Activated CD8-positive, alpha-beta memory T cell treated with anti-CD3 and anti-CD28 coated beads, Interleukin-2, amount 10 ng/mL, durations not matched to agents 7 days and 5 days (primary cell): Measurements from ENCODE around the gene EHD3. TPM values are rescaled to one million over a fixed set of nuclear protein-coding genes. Genes with fewer than 3 reads are reported as not detected.

ENCODE experiments used
- ATAC-seq: fragments of 150-1000 bp; cut with Tn5 transposase; one replicate; pipeline ENCODE4 v1.10.0; 2021; ENCODE audit warnings: moderate library complexity
- CTCF ChIA-PET: fragments of 350-600 bp; sonication (Branson Sonifier 250); formaldehyde crosslinking; loops from one replicate; lab custom pipeline; 2021; ENCODE audit warnings: antibody characterized with exemption; lab: Charles Lee
- DNase-seq: peaks from one replicate; pipeline ENCODE4 v3.0.0-alpha.2; 2020
- H3K27ac Mint-ChIP-seq: one replicate; pipeline ENCODE4 v1.8.0; 2021; ENCODE audit warnings: mild to moderate bottlenecking, mixed read lengths
- H3K27me3 Mint-ChIP-seq: one replicate; pipeline ENCODE4 v1.8.0; 2021; ENCODE audit warnings: mixed read lengths
- H3K36me3 Mint-ChIP-seq: one replicate; pipeline ENCODE4 v1.8.0; 2021; ENCODE audit warnings: mild to moderate bottlenecking, mixed read lengths
- H3K4me1 Mint-ChIP-seq: one replicate; pipeline ENCODE4 v1.8.0; 2021; ENCODE audit warnings: mixed read lengths
- H3K4me3 Mint-ChIP-seq: one replicate; pipeline ENCODE4 v1.8.0; 2021; ENCODE audit warnings: mild to moderate bottlenecking, moderate library complexity, mixed read lengths
- H3K9me3 Mint-ChIP-seq: one replicate; pipeline ENCODE4 v1.8.0; 2022; ENCODE audit warnings: low read depth, mixed read lengths
- total RNA-seq, 2 experiments: library from RNA; stranded (reverse); gene quantifications; one replicate each; pipeline ENCODE4 v1.2.3, GENCODE V29; 2021

Gene EHD3
- total RNA-seq, 2 experiments from 2014 or later: 0.41 to 1.1 TPM

DNA sequence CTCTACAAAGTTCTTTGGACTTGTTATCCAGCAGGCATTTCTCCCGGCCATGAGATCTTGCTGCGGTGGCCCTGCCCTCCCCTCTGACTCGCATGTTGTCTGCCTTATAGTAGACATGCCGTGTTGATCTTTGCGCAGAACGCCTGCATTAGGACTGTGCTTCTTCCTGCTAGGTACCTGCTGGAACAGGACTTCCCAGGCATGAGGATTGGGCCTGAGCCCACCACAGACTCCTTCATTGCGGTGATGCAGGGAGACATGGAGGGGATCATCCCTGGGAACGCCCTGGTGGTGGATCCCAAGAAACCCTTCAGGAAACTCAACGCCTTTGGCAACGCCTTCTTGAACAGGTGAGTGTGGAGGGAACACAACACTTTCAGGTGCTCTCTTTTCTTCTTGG lies 10.1 kb downstream of the EHD3 start:
- no peaks in the 10 kb centered on the region for H3K9me3 Mint-ChIP-seq
- H3K4me3 Mint-ChIP-seq: no peak overlapping the region
- peaks cover 14% of the 10 kb centered on the region for H3K4me1 Mint-ChIP-seq
- no peak for ATAC-seq
- no peak overlapping the region for H3K27ac Mint-ChIP-seq
- H3K27me3 Mint-ChIP-seq: no peaks in the 10 kb centered on the region
- H3K36me3 Mint-ChIP-seq: no peaks in the 10 kb centered on the region
- no peak for DNase-seq
- CTCF ChIA-PET: no interaction called here

DNA sequence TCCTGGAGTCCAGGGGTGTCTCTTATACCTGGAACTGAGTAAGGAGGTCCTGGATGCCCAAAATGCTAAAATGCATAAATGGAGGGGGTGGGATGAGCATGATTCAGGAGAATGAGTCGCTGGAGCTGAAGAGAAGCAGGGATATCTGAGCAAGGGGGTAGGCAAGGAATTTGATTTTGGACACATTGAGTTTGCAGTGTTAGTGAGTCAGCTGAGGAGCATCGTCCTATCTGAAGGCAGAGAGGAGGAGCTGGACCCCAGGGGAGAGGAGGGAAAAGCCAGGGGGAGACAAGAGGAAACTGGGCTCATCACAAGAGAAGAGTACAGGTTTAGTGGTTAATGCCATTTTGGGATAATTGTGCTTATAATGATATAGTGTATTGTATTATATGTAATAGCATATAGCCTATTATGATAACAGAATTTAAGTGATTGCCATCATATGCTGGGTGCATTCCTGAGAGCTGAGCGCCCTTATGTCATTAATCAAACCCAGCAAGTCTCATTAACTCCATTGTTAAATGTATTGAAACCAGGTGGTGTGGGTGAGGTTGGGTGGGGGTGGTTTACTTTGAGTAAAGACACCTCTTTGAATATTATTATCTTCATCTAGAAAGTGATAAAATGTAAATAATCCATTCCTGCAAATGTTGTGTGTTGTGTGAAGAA lies 12.4 kb downstream of the EHD3 start:
- no peaks in the 10 kb centered on the region for H3K36me3 Mint-ChIP-seq
- no peaks in the 10 kb centered on the region for H3K9me3 Mint-ChIP-seq
- CTCF ChIA-PET: no interaction called here
- peaks cover 9% of the 10 kb centered on the region for H3K4me1 Mint-ChIP-seq
- no peaks in the 10 kb centered on the region for H3K27me3 Mint-ChIP-seq
- no peak overlapping the region for H3K27ac Mint-ChIP-seq
- no peak overlapping the region for H3K4me3 Mint-ChIP-seq
- DNase-seq: no peak
- ATAC-seq: no peak

DNA sequence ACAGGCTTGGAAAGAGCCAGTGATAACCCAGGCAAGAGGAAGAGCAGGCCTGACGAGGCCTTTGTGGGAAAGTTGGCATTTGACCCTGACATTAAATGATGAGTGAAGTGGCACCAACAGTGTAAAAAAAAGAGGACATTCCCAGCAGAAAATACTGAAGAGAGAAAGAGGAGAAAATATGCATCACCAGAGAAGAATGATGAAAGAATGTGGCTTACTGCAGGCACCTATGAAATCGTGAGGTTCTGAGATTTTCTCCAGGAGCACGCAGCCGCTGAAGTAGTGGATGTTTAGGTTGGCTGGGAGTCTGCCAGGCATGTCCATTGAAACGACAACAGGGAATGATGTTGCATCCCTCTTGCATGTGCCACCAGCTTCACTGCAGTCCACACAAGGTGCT lies 13.8 kb downstream of the EHD3 start:
- Mint-ChIP-seq H3K4me1 (no peaks in the 10 kb centered on the region), H3K27me3 (no peaks in the 10 kb centered on the region), H3K36me3 (no peaks in the 10 kb centered on the region), H3K9me3 (no peaks in the 10 kb centered on the region), H3K27ac (no peak overlapping the region), H3K4me3 (no peak overlapping the region)
- no peak for DNase-seq
- ATAC-seq: no peak
- CTCF ChIA-PET: no interaction called here

DNA sequence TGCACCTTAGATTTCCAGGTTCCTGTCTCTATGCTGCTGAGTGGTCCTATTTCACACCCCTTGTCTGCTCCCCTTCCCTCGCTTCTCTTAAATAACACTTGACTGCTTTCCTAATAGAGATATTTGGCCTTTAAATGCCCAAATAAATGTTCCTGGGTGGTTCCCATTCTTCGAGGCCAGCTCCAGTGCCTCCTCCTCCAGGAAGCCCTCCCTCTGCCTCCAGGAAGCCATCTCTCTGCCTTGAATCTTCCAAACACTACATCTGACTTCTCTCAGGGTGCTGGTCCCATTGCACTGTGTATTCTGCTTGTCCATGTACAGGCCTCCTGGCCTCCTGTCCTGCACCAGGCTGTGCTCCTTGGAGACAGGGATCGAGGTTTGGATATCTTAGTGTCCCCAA lies 14.2 kb downstream of the EHD3 start:
- DNase-seq (no peak), ATAC-seq (no peak)
- Mint-ChIP-seq H3K9me3 (no peaks in the 10 kb centered on the region), H3K27me3 (no peaks in the 10 kb centered on the region), H3K36me3 (no peaks in the 10 kb centered on the region), H3K27ac (no peak overlapping the region), H3K4me1 (no peaks in the 10 kb centered on the region), H3K4me3 (no peak overlapping the region)
- CTCF ChIA-PET: no interaction called here

DNA sequence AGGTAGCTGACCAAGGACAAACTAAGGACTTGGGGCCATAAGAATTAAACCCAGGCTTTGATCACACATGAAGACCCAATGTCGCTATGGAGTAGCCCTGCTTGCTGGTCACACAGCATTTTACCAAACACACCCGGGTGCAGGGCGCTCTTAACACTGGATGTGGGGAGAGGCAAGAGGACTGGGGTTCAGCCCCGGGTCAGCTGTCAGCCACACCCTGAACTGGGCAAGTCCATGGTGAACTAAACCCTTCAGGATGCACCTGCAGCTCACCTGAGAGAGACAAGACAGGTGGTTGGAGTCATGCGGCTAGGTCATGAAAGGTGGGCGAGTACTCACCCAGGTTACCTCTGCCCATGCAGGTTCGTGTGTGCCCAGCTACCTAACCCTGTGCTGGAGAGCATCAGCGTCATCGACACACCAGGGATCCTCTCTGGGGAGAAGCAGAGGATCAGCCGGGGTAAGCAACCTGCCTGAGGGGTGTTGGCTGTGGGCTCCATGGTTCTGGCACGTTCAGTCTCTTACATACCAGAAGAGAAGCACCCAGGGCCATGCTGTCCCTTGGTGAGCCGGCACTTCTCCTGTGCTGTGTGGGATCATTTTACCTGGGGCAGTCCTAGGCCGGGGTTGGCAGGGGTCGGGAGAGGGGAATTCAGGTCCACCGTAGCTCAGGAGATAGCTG lies 15.2 kb downstream of the EHD3 start:
- no peaks in the 10 kb centered on the region for H3K27me3 Mint-ChIP-seq
- CTCF ChIA-PET: no interaction called here

DNA sequence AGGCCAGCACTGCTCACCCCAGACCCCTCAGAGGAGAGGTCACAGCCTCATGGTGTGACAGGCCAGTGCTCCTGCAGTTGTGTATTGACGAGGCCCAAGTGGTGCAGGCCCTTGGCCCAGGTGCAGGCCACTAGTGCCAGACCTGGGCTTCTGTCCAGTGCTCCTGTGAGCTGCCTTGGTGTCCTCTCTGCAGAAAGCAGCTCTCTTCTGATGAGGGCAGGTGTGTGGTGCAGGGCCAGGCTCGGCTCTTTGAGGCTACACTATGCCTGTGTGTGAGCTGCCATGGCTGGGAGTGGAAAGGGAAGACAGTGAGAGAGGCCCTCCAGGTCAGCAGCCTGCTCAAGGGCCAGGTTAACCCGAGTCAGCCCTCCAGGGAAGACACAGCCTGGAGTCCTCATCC lies 17.1 kb downstream of the EHD3 start:
- ATAC-seq (no peak), DNase-seq (no peak)
- H3K4me1 Mint-ChIP-seq: peaks cover 2% of the 10 kb centered on the region
- H3K4me3 Mint-ChIP-seq: no peak overlapping the region
- no peak overlapping the region for H3K27ac Mint-ChIP-seq
- no peaks in the 10 kb centered on the region for H3K27me3 Mint-ChIP-seq
- no peaks in the 10 kb centered on the region for H3K9me3 Mint-ChIP-seq
- CTCF ChIA-PET: no interaction called here
- no peaks in the 10 kb centered on the region for H3K36me3 Mint-ChIP-seq

More for the DNA sequence above, 15.2 kb downstream of the EHD3 start:
- DNase-seq: no peak
- Mint-ChIP-seq H3K4me3 (no peak overlapping the region), H3K4me1 (peaks cover 2% of the 10 kb centered on the region), H3K27ac (no peak overlapping the region), H3K9me3 (no peaks in the 10 kb centered on the region), H3K36me3 (no peaks in the 10 kb centered on the region)
- peak; percentile 9 for ATAC-seq

DNA sequence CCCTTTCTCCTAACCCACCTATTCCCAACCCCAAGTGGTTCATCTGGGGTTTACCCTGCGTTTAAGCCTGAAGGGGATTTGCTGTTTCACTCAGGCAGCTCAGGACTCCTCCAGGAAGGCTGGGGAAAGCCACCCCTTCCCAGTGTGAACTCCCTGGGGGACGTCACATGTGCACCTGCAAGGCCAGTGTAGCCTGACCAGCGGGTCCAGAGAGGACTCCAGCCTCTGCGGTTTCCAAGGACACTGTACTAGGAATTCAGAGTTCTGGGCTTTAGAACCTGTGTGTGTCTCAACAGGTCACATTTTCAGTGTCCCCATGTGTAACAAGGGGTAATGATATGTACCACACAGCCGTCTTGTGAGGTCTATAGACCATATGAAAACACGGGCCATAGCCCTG lies 17.9 kb downstream of the EHD3 start:
- Mint-ChIP-seq H3K4me1 (peaks cover 2% of the 10 kb centered on the region), H3K9me3 (no peaks in the 10 kb centered on the region), H3K4me3 (no peak overlapping the region), H3K36me3 (no peaks in the 10 kb centered on the region), H3K27ac (no peak overlapping the region), H3K27me3 (no peaks in the 10 kb centered on the region)
- DNase-seq: no peak
- ATAC-seq: no peak
- CTCF ChIA-PET: no interaction called here

DNA sequence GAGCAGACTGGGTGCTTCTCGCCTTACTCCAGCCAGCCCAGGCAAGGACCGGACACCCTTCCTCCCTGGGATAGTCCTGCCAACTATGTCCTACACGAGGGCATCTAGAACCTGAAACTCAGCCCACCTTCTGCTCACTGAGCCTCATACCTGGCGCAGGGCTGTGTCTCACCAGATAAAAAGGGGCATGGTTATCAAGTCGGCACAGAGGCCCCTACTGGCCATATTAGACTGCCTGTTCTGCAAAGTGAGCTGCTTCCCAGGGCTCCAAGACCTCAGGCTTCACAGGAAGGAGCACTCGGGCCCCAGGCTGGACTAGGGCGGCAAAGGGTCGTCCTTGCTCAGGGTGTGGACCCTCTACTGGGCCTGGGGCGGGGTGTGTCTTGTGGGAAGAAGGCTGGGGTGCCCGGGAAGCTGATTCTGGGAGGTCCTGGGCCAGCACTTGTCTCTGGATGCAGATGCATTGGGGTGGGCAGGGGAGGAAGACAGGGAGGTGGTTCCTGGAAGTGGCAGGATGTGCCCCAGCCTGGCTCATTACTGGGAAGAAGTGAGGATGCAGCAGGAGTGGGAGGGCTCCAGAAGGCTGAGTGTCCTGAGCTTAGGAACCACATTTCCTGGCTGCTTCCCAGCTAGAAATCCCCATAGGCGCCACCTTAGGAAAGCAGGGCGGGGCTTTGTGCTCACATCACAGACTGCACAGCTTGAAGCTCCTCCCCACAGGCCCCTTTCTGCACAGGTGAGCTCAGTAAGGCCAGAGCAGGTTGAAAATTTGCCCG lies 19.6 kb downstream of the EHD3 start:
- Mint-ChIP-seq H3K4me1 (peaks cover 2% of the 10 kb centered on the region), H3K9me3 (no peaks in the 10 kb centered on the region), H3K4me3 (no peak overlapping the region), H3K36me3 (no peaks in the 10 kb centered on the region), H3K27ac (no peak overlapping the region), H3K27me3 (no peaks in the 10 kb centered on the region)
- CTCF ChIA-PET: interaction anchor here (1.1 kb wide), 1 partner anchor 81 kb away, joined by 3 read pairs; no protein-coding TSS in a partner anchor
- ATAC-seq: no peak
- no peak for DNase-seq

DNA sequence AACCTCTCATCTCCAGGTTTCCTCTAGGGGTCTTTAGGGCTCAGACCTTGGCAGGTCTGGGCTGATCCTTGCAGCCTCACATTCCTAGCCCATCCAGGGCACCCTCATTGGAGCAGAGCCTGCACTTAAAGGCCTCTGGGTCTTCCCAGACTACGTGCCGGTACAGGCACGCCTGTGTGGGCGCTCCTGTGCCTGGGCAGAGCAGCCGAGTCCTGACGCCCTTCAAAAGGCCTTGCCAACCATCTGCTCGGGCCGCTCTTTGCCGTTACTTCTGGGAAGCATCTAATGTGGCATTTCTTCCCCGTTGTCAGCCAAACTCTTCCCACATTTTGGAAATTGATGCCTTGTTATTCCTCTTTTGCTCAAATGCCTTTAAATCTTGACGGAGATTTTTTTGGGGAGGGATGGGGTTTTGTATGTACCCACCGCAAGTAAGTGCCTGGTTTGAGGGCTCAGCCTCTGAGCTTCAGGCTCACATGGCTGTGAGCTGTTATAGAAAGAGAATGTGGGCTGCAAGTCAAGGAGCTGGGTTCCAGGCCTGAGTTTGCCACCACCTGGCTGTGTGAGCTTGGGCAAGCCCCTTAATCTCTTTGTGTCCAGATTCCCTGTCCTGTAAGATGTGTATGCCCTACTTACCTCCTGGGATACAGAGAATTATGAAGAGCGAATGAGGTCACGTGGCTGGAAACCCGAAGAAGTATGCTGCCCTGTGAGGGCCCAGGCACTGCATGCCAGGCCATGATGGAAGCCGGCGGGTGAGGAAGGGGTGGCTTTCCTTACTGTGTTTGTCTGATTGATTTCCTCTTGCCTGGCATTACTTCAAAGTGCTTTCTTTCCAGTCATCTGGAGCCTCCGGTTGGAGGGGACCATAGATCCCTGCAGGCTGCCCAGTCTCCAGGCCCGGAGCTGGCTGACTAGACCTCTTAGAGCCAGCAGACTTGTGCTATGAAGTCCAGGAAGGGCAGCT lies 20.6 kb downstream of the EHD3 start:
- DNase-seq: no peak
- CTCF ChIA-PET: interaction anchor here (1.1 kb wide), 1 partner anchor 80 kb away, joined by 3 read pairs; no protein-coding TSS in a partner anchor
- Mint-ChIP-seq H3K27me3 (no peaks in the 10 kb centered on the region), H3K27ac (no peak overlapping the region), H3K4me1 (peaks cover 2% of the 10 kb centered on the region), H3K36me3 (no peaks in the 10 kb centered on the region), H3K4me3 (no peak overlapping the region), H3K9me3 (no peaks in the 10 kb centered on the region)
- ATAC-seq: no peak

DNA sequence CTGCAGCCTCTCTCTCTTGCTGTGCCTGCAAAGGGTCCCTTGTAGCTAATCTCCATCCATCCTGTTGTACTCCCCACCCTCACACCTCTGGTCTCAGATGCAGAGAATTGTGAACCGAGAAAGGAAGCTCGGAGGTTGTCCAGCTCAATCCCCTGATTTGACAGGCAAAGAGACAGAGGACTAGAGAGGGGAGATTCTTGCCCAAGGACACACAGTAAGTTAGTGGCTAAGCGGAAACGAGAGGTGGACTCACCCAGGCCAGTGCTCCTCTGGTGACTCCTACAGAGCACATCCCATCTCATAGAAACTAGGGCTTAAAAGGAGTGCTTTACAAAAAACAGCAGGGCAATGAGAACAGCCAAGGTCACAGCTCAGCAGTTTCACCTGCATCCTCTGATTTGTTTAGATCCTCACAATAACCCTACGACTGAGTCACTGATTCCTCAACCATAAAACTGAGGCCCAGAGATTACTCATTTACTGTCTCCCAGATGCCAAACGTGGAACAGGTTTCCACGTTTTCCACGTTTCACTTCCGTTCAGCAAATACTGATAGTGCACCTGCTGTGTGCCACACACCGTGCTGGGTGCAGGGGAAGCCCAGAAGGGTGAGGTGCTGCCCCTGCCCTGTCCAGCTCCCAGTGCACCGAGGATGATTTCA lies 22.1 kb downstream of the EHD3 start:
- no peaks in the 10 kb centered on the region for H3K27me3 Mint-ChIP-seq
- H3K4me3 Mint-ChIP-seq: no peak overlapping the region
- H3K36me3 Mint-ChIP-seq: no peaks in the 10 kb centered on the region
- CTCF ChIA-PET: no interaction called here
- peaks cover 2% of the 10 kb centered on the region for H3K4me1 Mint-ChIP-seq
- ATAC-seq (no peak), DNase-seq (no peak)
- H3K9me3 Mint-ChIP-seq: no peaks in the 10 kb centered on the region
- no peak overlapping the region for H3K27ac Mint-ChIP-seq

DNA sequence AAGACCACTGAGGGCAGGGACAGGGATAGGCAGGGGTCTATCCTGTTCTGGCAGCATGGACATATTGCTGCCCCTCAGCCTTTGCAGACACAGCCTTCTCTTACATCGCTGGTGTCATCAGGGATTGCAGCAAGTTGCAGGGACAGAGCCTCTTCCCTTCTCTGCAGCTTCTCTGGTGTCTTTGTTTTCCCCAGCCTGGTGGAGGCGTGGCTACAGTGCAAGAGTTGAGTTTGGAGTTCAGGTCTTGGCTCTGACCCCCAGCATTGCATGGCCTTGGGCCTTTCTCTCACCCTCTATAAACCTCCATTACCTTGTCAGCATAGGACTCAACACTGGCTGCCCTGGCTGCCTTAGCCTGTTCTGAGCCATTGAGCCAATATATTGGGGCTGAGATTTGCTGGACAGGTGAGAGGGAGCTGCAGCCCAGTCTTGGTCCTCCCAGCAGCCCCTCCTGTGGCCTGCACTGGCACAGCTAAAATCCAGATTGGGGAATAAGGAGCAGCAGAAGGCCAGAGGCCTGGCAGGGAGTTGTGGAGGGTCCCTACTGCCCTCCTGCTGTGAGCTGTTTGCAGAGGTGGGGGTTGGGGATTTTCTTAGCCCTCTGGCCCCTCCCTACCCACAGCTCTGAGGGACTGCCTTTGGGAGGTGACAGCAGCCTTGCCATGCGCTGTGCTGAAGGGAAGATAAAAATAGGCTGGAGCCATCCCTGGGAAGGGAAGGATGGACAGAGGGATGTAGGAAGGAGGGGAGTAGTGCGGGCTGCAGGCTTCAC lies 22.8 kb downstream of the EHD3 start:
- CTCF ChIA-PET: no interaction called here
- Mint-ChIP-seq H3K4me3 (no peak overlapping the region), H3K27ac (no peak overlapping the region), H3K36me3 (no peaks in the 10 kb centered on the region), H3K9me3 (no peaks in the 10 kb centered on the region), H3K4me1 (peaks cover 2% of the 10 kb centered on the region), H3K27me3 (no peaks in the 10 kb centered on the region)
- DNase-seq (no peak), ATAC-seq (no peak)

DNA sequence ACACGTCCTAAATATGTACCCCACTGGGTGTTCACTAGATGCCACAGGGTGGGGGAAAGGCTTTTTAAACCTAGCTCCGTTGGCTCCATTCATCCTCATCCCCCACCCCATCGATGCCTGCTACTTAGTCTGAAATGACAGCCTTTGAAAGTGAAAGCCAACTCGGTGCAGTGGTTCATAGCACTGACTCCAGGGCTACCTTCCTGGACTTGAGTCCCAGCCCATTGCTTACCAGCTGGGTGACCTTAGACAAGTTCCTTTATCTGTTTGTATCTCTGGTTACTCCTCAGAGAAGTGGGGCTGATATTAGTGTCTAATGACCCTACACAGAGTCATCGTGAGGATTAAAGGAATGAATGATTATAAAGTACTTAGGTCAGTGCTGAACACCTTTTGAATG lies 24.4 kb downstream of the EHD3 start:
- Mint-ChIP-seq H3K27ac (peak overlapping the region; percentile 10), H3K4me3 (no peak overlapping the region), H3K36me3 (no peaks in the 10 kb centered on the region), H3K27me3 (no peaks in the 10 kb centered on the region), H3K9me3 (no peaks in the 10 kb centered on the region), H3K4me1 (peaks cover 2% of the 10 kb centered on the region)
- ATAC-seq (no peak), DNase-seq (no peak)
- CTCF ChIA-PET: interaction anchor here (0.6 kb wide), 1 partner anchor 396 kb away, joined by 3 read pairs; no protein-coding TSS in a partner anchor
